IMR-90 (cell line): ENCODE results near the gene MINDY3. TPM values are rescaled to one million over a fixed set of nuclear protein-coding genes. Genes with fewer than 3 reads are reported as not detected.

Experiments used
- ATAC-seq: fragments of 200-7000 bp; cut with Tn5 transposase; 2 replicates; pipeline ENCODE4 v1.9.1; 2020; ENCODE audit warnings: low read depth, mild to moderate bottlenecking, moderate library complexity
- BruUV-seq: library from RNA; stranded (reverse); fragments of 400-500 nt; replicated peaks from 2 replicates; lab custom pipeline; 2021; lab: Mats Ljungman, UMichigan
- CTCF ChIA-PET: fragments of 300-600 bp; formaldehyde crosslinking; extraction: SDS; loops from one replicate; lab custom pipeline; 2021; ENCODE audit warnings: antibody characterized with exemption; lab: Yijun Ruan, JAX
- POLR2A ChIA-PET: fragments of 300-600 bp; sonication (Branson Sonifier 250); formaldehyde crosslinking; loops from one replicate; lab custom pipeline; 2022; ENCODE audit warnings: antibody characterized with exemption; ENCODE audit not compliant: unreplicated experiment; lab: Charles Lee
- DNase-seq: peaks from one replicate; pipeline ENCODE4 v3.0.0; 2013
- H2AFZ ChIP-seq: replicated peaks from 2 replicates; pipeline ENCODE3; 2013; ENCODE audit warnings: low read length, mild to moderate bottlenecking; ENCODE audit not compliant: poor library complexity
- H2AK5ac ChIP-seq: 2 replicates; pipeline ENCODE4 v1.6.1; 2013; ENCODE audit warnings: low read depth, low read length, inconsistent platforms
- H2AK9ac ChIP-seq: replicated peaks from 2 replicates; pipeline ENCODE3; 2013; ENCODE audit warnings: mild to moderate bottlenecking, low read depth, low read length, moderate library complexity; ENCODE audit not compliant: poor library complexity
- H2BK120ac ChIP-seq: 2 replicates; pipeline ENCODE4 v1.6.1; 2013; ENCODE audit warnings: low read depth, low read length, inconsistent platforms
- H2BK15ac ChIP-seq: 3 replicates; pipeline ENCODE4 v1.6.1; 2013; ENCODE audit warnings: low read depth, low read length, inconsistent platforms
- H2BK20ac ChIP-seq: 2 replicates; pipeline ENCODE4 v1.6.1; 2013; ENCODE audit warnings: low read depth, mild to moderate bottlenecking, inconsistent platforms, low read length, moderate library complexity
- H2BK5ac ChIP-seq: 2 replicates; pipeline ENCODE4 v1.6.1; 2013; ENCODE audit warnings: mild to moderate bottlenecking, low read depth, low read length, inconsistent platforms; ENCODE audit not compliant: poor library complexity, severe bottlenecking
- H3K14ac ChIP-seq: replicated peaks from 2 replicates; pipeline ENCODE4 v1.6.1; 2013; ENCODE audit warnings: low read depth, low read length, inconsistent platforms
- H3K18ac ChIP-seq: 2 replicates; pipeline ENCODE4 v1.6.1; 2013; ENCODE audit warnings: low read depth, low read length, control low read depth
- H3K23ac ChIP-seq: 2 replicates; pipeline ENCODE4 v1.6.1; 2013; ENCODE audit warnings: low read depth, low read length, inconsistent platforms
- H3K27ac ChIP-seq: 2 replicates; pipeline ENCODE4 v1.5.1; 2013; ENCODE audit warnings: mild to moderate bottlenecking, control low read depth, low read length; ENCODE audit not compliant: insufficient read depth
- H3K27me3 ChIP-seq: 2 replicates; pipeline ENCODE4 v1.6.1; 2013; ENCODE audit warnings: low read length; ENCODE audit not compliant: control insufficient read depth, insufficient read depth
- H3K36me3 ChIP-seq: 2 replicates; pipeline ENCODE4 v1.6.1; 2013; ENCODE audit warnings: low read length, mixed read lengths; ENCODE audit not compliant: control insufficient read depth, insufficient read depth
- H3K4ac ChIP-seq: 2 replicates; pipeline ENCODE4 v1.6.1; 2013; ENCODE audit warnings: low read depth, low read length, inconsistent platforms
- H3K4me1 ChIP-seq: 2 replicates; pipeline ENCODE4 v1.6.1; 2013; ENCODE audit warnings: low read length, mixed read lengths; ENCODE audit not compliant: control insufficient read depth, insufficient read depth
- H3K4me2 ChIP-seq: 2 replicates; pipeline ENCODE4 v1.6.1; 2013; ENCODE audit warnings: low read depth, mild to moderate bottlenecking, control low read depth, low read length, moderate library complexity
- H3K4me3 ChIP-seq: 2 replicates; pipeline ENCODE4 v1.5.1; 2013; ENCODE audit warnings: low read depth, mild to moderate bottlenecking, control low read depth, low read length, moderate library complexity; ENCODE audit not compliant: insufficient read depth
- H3K56ac ChIP-seq: 2 replicates; pipeline ENCODE4 v1.6.1; 2013; ENCODE audit warnings: low read length, inconsistent platforms; ENCODE audit not compliant: insufficient read depth; ENCODE audit errors: extremely low read depth
- H3K79me1 ChIP-seq, 2 experiments: 2 replicates each; pipeline ENCODE4 v1.6.1; 2013; ENCODE audit warnings: low read length in 2 of 2, inconsistent platforms in 1 of 2, low read depth in 1 of 2
- H3K9ac ChIP-seq: 2 replicates; pipeline ENCODE4 v1.6.1; 2013; ENCODE audit warnings: low read depth, low read length, control low read depth
- H3K9me1 ChIP-seq: 2 replicates; pipeline ENCODE4 v1.6.1; 2013; ENCODE audit warnings: low read length, inconsistent platforms; ENCODE audit not compliant: insufficient read depth
- H3K9me3 ChIP-seq: 2 replicates; pipeline ENCODE4 v1.6.1; 2013; ENCODE audit warnings: low read length; ENCODE audit not compliant: control insufficient read depth, insufficient read depth
- H4K20me1 ChIP-seq: 2 replicates; pipeline ENCODE4 v1.6.1; 2013; ENCODE audit warnings: low read length, inconsistent platforms; ENCODE audit not compliant: insufficient read depth
- H4K5ac ChIP-seq: 2 replicates; pipeline ENCODE4 v1.6.1; 2013; ENCODE audit warnings: mild to moderate bottlenecking, low read depth, low read length, control low read depth
- H4K8ac ChIP-seq, 2 experiments: 2 replicates each; pipeline ENCODE4 v1.6.1; 2013; ENCODE audit warnings: low read depth in 2 of 2, low read length in 2 of 2, control low read depth in 1 of 2, inconsistent platforms in 1 of 2
- H4K91ac ChIP-seq: 2 replicates; pipeline ENCODE4 v1.6.1; 2013; ENCODE audit warnings: low read depth, low read length, inconsistent platforms; ENCODE audit not compliant: insufficient read depth
- BHLHE40 ChIP-seq: fragments of 150-350 bp; IDR thresholded peaks from 2 replicates; pipeline ENCODE4 v1.6.1; 2016; ENCODE audit warnings: mild to moderate bottlenecking, low read depth, low read length
- CEBPB ChIP-seq: IDR thresholded peaks from 2 replicates; pipeline ENCODE4 v1.6.1; 2012; ENCODE audit warnings: low read depth, low read length, improper control_type of control experiment
- FOS ChIP-seq: fragments of 150-350 bp; IDR thresholded peaks from 2 replicates; pipeline ENCODE4 v1.6.1; 2016; ENCODE audit warnings: low read depth, low read length
- MAFK ChIP-seq: IDR thresholded peaks from 2 replicates; pipeline ENCODE4 v1.6.1; 2012; ENCODE audit warnings: low read depth, low read length, improper control_type of control experiment
- MAZ ChIP-seq: IDR thresholded peaks from 2 replicates; pipeline ENCODE4 v1.6.1; 2012; ENCODE audit warnings: low read depth, mild to moderate bottlenecking, low read length, improper control_type of control experiment, moderate library complexity, borderline replicate concordance
- MXI1 ChIP-seq: IDR thresholded peaks from 2 replicates; pipeline ENCODE4 v1.6.1; 2012; ENCODE audit warnings: low read depth, mild to moderate bottlenecking, low read length, moderate library complexity, borderline replicate concordance
- NFE2L2 ChIP-seq: fragments of 150-350 bp; IDR thresholded peaks from 2 replicates; pipeline ENCODE4 v1.6.1; 2016; ENCODE audit warnings: low read depth, mild to moderate bottlenecking, low read length
- POLR2A ChIP-seq: IDR thresholded peaks from 2 replicates; pipeline ENCODE4 v1.6.1; 2012; ENCODE audit warnings: mild to moderate bottlenecking, low read depth, low read length
- RCOR1 ChIP-seq: IDR thresholded peaks from 2 replicates; pipeline ENCODE4 v1.6.1; 2012; ENCODE audit warnings: mild to moderate bottlenecking, low read length, improper control_type of control experiment; ENCODE audit not compliant: insufficient replicate concordance
- RFX5 ChIP-seq: IDR thresholded peaks from 2 replicates; pipeline ENCODE4 v1.8.0; 2012; ENCODE audit warnings: low read depth, mild to moderate bottlenecking, low read length, moderate library complexity
- SMC3 ChIP-seq: fragments of 150-350 bp; IDR thresholded peaks from 2 replicates; pipeline ENCODE4 v1.6.1; 2016; ENCODE audit warnings: low read depth, mild to moderate bottlenecking, antibody characterized with exemption, low read length, moderate library complexity
- WGBS, 2 experiments: methylation state at CpG; one replicate each; pipeline versions ENCODE4 v1.1.5 to v1.1.7; 2013; ENCODE audit warnings: missing lambda C conversion rate in 2 of 2; ENCODE audit not compliant: insufficient read length in 1 of 2; ENCODE audit errors: extremely low coverage in 2 of 2; 5-methylcytosine and 5-hydroxymethylcytosine counted together
- dilution Hi-C: fragments of 300-500 bp; cut with HindIII; formaldehyde crosslinking; loops from one replicate; pipeline ENCODE4 v1.14.3; 2018; ENCODE audit warnings: low sequenced_read_pairs; ENCODE audit not compliant: unreplicated experiment
- in situ Hi-C: fragments of 300-500 bp; cut with MboI; formaldehyde crosslinking; loops from 3 replicates; pipeline ENCODE4 v1.14.3; 2019; ENCODE audit warnings: low sequenced_read_pairs, inconsistent platforms, mixed read lengths
- intact Hi-C: fragments of 100-400 bp; cut with micrococcal nuclease; formaldehyde crosslinking; loops from 2 replicates; pipeline ENCODE4 v1.10.0; 2022
- polyA plus RNA-seq, 3 experiments: library from polyadenylated mRNA; depleted of rRNA; stranded (reverse); fragments of >200 nt; gene quantifications; 2 replicates each; pipeline ENCODE4 v1.2.3, GENCODE V29; 2012; ENCODE audit warnings: low replicate concordance in 1 of 3
- total RNA-seq: library from RNA; depleted of rRNA; stranded (reverse); fragments of >200 nt; gene quantifications from 2 replicates; pipeline ENCODE4 v1.2.3, GENCODE V29; 2012
- TF ChIP-seq, protein P1 (sequence below): fragments of 150-350 bp; IDR thresholded peaks from 2 replicates; pipeline ENCODE4 v1.6.1; 2017; ENCODE audit warnings: mild to moderate bottlenecking, antibody characterized with exemption, low read length, low read depth
- TF ChIP-seq, protein P2 (sequence below): fragments of 150-350 bp; IDR thresholded peaks from 2 replicates; pipeline ENCODE4 v1.6.1; 2016; ENCODE audit warnings: low read depth, mild to moderate bottlenecking, low read length, moderate library complexity, borderline replicate concordance

Gene MINDY3
- total and polyA plus RNA-seq, 2 of the 4 experiments (the other 2 are of a cell fraction), result 13.9 to 14.5 TPM

DNA sequence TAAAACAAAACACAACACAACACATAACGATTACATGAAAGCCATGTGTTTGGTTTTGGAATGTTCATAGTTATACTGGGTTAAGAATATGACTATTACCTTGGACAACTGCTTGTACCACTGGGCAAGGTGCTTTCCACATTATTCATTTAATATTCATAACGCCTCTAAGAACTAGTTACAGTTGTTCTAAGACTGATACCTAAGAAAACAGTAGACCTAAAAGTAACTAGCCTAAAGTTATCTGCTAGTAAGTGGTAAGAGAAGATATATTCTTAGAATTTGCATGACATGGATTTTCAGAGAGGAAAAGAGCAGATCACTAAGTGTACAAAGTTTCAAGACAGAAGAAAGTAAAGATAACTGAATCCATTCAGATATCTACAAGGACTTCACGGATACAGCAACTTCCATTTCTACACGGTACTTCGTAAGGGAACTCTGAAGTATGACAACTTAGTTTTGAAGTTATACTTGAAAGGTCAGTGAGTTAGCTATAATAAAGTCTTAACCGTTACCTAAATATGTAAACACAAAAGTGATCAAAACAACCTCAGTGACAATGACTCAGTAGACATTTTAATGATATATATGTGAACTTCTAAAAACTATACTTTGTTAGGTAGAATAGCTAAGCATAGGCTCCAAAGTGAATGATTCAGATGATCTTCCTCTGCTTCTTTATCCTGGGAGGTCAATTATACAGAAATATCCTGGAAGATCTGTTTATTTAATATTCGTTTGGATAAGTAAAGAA is 65.1 kb downstream of the MINDY3 start:
- Histone ChIP-seq H2BK15ac (no peak overlapping the region), H3K27me3 (no peaks in the 10 kb centered on the region), H3K23ac (no peak overlapping the region), H3K79me1 (peaks cover 5 to 7% of the 10 kb centered on the region in 2 experiments; a peak in 1 of 4 replicates), H2BK20ac (no peak overlapping the region), H2BK120ac (no peak overlapping the region), H3K4ac (no peak overlapping the region), H3K14ac (no peak overlapping the region), H3K56ac (no peak overlapping the region), H2AFZ (no peak overlapping the region), H3K9me1 (peaks cover 2% of the 10 kb centered on the region; the same call in 1 of the 2 replicates), H3K9me3 (no peaks in the 10 kb centered on the region), H3K9ac (no peak overlapping the region), H4K8ac (no peak overlapping the region), H4K20me1 (no peaks in the 10 kb centered on the region), H3K4me3 (no peak overlapping the region), H3K18ac (no peak overlapping the region), H3K36me3 (no peaks in the 10 kb centered on the region; the same call in 1 of the 2 replicates), H2AK9ac (no peak overlapping the region), H3K27ac (no peak overlapping the region), H2BK5ac (no peak overlapping the region), H2AK5ac (no peak overlapping the region), H4K91ac (no peak overlapping the region), H4K5ac (no peak overlapping the region), H3K4me2 (no peak overlapping the region), H3K4me1 (peaks cover 10% of the 10 kb centered on the region)
- POLR2A ChIA-PET, result no interaction called here
- in situ Hi-C loops, result no loop called here
- CTCF ChIA-PET, result no interaction called here
- no TSS peak for BruUV-seq
- TF ChIP-seq CEBPB (no peak), MAZ (no peak), MXI1 (no peak), MAFK (no peak), RFX5 (no peak), POLR2A (no peak), FOS (no peak), BHLHE40 (no peak), SMC3 (no peak), NFE2L2 (no peak), RCOR1 (no peak)
- TF ChIP-seq, protein P1, sequence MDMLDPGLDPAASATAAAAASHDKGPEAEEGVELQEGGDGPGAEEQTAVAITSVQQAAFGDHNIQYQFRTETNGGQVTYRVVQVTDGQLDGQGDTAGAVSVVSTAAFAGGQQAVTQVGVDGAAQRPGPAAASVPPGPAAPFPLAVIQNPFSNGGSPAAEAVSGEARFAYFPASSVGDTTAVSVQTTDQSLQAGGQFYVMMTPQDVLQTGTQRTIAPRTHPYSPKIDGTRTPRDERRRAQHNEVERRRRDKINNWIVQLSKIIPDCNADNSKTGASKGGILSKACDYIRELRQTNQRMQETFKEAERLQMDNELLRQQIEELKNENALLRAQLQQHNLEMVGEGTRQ, result no peak
- TF ChIP-seq, protein P2, sequence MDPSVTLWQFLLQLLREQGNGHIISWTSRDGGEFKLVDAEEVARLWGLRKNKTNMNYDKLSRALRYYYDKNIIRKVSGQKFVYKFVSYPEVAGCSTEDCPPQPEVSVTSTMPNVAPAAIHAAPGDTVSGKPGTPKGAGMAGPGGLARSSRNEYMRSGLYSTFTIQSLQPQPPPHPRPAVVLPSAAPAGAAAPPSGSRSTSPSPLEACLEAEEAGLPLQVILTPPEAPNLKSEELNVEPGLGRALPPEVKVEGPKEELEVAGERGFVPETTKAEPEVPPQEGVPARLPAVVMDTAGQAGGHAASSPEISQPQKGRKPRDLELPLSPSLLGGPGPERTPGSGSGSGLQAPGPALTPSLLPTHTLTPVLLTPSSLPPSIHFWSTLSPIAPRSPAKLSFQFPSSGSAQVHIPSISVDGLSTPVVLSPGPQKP, result no peak
- no peak for ATAC-seq
- dilution Hi-C loops, result no loop called here
- intact Hi-C loops, result no loop called here
- WGBS, 2 experiments, result no CpG with 5 or more reads among the region's 7 CpGs
- no peak for DNase-seq
